ENCODE results near the gene COL4A2.

COL4A2 gene

GRCh38 chr13:110503979-110504499, 197.0 kb downstream of the COL4A2 start:
- no peak overlapping the region for H3K4me3 ChIP-seq (ENCODE audit: control insufficient read depth, low read depth, low read length)
- TF ChIP-seq CTCF (IDR thresholded peaks at IDR 0.05; ENCODE audit: control insufficient read depth, insufficient read depth, low read depth, low read length, missing control alignments), result no peak

GRCh38 chr13:110505594-110505993, 198.5 kb downstream of the COL4A2 start:
- DNase-seq (ENCODE audit: low read depth), result no peak
- no peak overlapping the region for H3K4me3 ChIP-seq (ENCODE audit: control insufficient read depth, low read depth, low read length)
- TF ChIP-seq CTCF (IDR thresholded peaks at IDR 0.05; ENCODE audit: control insufficient read depth, insufficient read depth, low read depth, low read length, missing control alignments), result no peak

More at GRCh38 chr13:110503979-110504499, 197.0 kb downstream of the COL4A2 start:
- no peak for DNase-seq (ENCODE audit: low read depth)

- no peak for TF ChIP-seq CTCF (IDR thresholded peaks at IDR 0.05; ENCODE audit: control insufficient read depth, insufficient read depth, low read depth, low read length, missing control alignments)
- DNase-seq (ENCODE audit: low read depth), result no peak
- H3K4me3 ChIP-seq (ENCODE audit: control insufficient read depth, low read depth, low read length), result no peak overlapping the region
Measured at GRCh38 chr13:110506396-110506795, 199.3 kb downstream of the COL4A2 start.

GRCh38 chr13:110506859-110507566, 199.9 kb downstream of the COL4A2 start:
- DNase-seq (ENCODE audit: low read depth), result no peak
- no peak overlapping the region for H3K4me3 ChIP-seq (ENCODE audit: control insufficient read depth, low read depth, low read length)
- TF ChIP-seq CTCF (IDR thresholded peaks at IDR 0.05; ENCODE audit: control insufficient read depth, insufficient read depth, low read depth, low read length, missing control alignments), result no peak

GRCh38 chr13:110507678-110508381, 200.7 kb downstream of the COL4A2 start:
- no peak for DNase-seq (ENCODE audit: low read depth)
- H3K4me3 ChIP-seq (ENCODE audit: control insufficient read depth, low read depth, low read length), result no peak overlapping the region
- TF ChIP-seq CTCF (IDR thresholded peaks at IDR 0.05; ENCODE audit: control insufficient read depth, insufficient read depth, low read depth, low read length, missing control alignments), result no peak

GRCh38 chr13:110509478-110509926, 202.4 kb downstream of the COL4A2 start:
- no peak for DNase-seq (ENCODE audit: low read depth)
- TF ChIP-seq CTCF (IDR thresholded peaks at IDR 0.05; ENCODE audit: control insufficient read depth, insufficient read depth, low read depth, low read length, missing control alignments), result no peak
- no peak overlapping the region for H3K4me3 ChIP-seq (ENCODE audit: control insufficient read depth, low read depth, low read length)

All from AG09309 (cell line).